Liver (tissue), 9 donors: ENCODE measurements around the gene KRTAP17-1. TPM values are rescaled to one million over a fixed set of nuclear protein-coding genes. Genes with fewer than 3 reads are reported as not detected.
A peak's percentile ranks its signal among the peaks of the same experiment; 100 is the strongest.

ENCODE experiments used
- DNase-seq: peaks from one replicate; pipeline ENCODE4 v3.0.0-alpha.2; 2017; ENCODE audit warnings: low spot score
- H3K27ac ChIP-seq, 2 donors: one replicate each; pipeline ENCODE4 v1.7.0; 2013; ENCODE audit warnings: inconsistent platforms in 2 of 2, low read length in 2 of 2, control low read depth in 1 of 2, low read depth in 1 of 2, mild to moderate bottlenecking in 1 of 2
- H3K27me3 ChIP-seq, 4 donors: one replicate each; pipeline versions ENCODE4 v1.6.1 to v1.7.0; 2013; ENCODE audit warnings: low read length in 3 of 4, inconsistent platforms in 1 of 4, mild to moderate bottlenecking in 1 of 4, moderate library complexity in 1 of 4; ENCODE audit not compliant: control insufficient read depth in 4 of 4, insufficient read depth in 4 of 4
- H3K36me3 ChIP-seq, 4 donors: one replicate each; pipeline versions ENCODE4 v1.6.1 to v1.7.0; 2013; ENCODE audit warnings: low read length in 3 of 4, mild to moderate bottlenecking in 3 of 4, low read depth in 1 of 4, moderate library complexity in 1 of 4; ENCODE audit not compliant: control insufficient read depth in 4 of 4, insufficient read depth in 3 of 4
- H3K4me1 ChIP-seq, 4 donors: one replicate each; pipeline versions ENCODE4 v1.6.1 to v1.7.0; 2013; ENCODE audit warnings: low read length in 3 of 4, mild to moderate bottlenecking in 3 of 4, moderate library complexity in 1 of 4; ENCODE audit not compliant: control insufficient read depth in 4 of 4, insufficient read depth in 4 of 4
- H3K4me3 ChIP-seq, 3 donors: one replicate each; pipeline versions ENCODE4 v1.6.1 to v1.7.0; 2013; ENCODE audit warnings: low read length in 3 of 3, control low read depth in 1 of 3, low read depth in 1 of 3, mild to moderate bottlenecking in 1 of 3
- H3K9ac ChIP-seq, 2 donors: one replicate each; pipeline ENCODE4 v1.7.0; 2013; ENCODE audit warnings: low read length in 2 of 2, mild to moderate bottlenecking in 2 of 2, moderate library complexity in 2 of 2, control low read depth in 1 of 2, low read depth in 1 of 2
- H3K9me3 ChIP-seq, 4 donors: one replicate each; pipeline versions ENCODE4 v1.6.1 to v1.7.0; 2013; ENCODE audit warnings: low read length in 3 of 4; ENCODE audit not compliant: control insufficient read depth in 4 of 4
- CTCF ChIP-seq: fragments of 150-350 bp; IDR thresholded peaks from 2 replicates; pipeline ENCODE4 v1.5.1; 2017; ENCODE audit warnings: improper control_type of control experiment, low read depth, low read length; ENCODE audit not compliant: missing input control
- FOXA2 ChIP-seq: IDR thresholded peaks from 2 replicates; pipeline ENCODE4 v1.6.1; 2016; ENCODE audit warnings: antibody characterized with exemption
- HNF4G ChIP-seq: IDR thresholded peaks from 2 replicates; pipeline ENCODE4 v1.6.1; 2016; ENCODE audit warnings: antibody characterized with exemption
- MAX ChIP-seq: IDR thresholded peaks from 2 replicates; pipeline ENCODE4 v1.6.1; 2016; ENCODE audit warnings: antibody characterized with exemption
- RAD21 ChIP-seq, 2 donors: IDR thresholded peaks; 2 replicates each; pipeline ENCODE4 v1.6.1; 2016; ENCODE audit warnings: antibody characterized with exemption in 2 of 2, mild to moderate bottlenecking in 2 of 2
- REST ChIP-seq: IDR thresholded peaks from 2 replicates; pipeline ENCODE4 v1.6.1; 2016; ENCODE audit warnings: antibody characterized with exemption, mild to moderate bottlenecking
- TAF1 ChIP-seq: conservative IDR thresholded peaks from 2 replicates; pipeline ENCODE4 v1.6.1; 2016; ENCODE audit warnings: antibody characterized with exemption, mild to moderate bottlenecking
- YY1 ChIP-seq: IDR thresholded peaks from 2 replicates; pipeline ENCODE4 v1.6.1; 2016; ENCODE audit warnings: antibody characterized with exemption, mild to moderate bottlenecking
- WGBS: extraction: QIAGEN DNeasy Blood & Tissue Kit; methylation state at CpG from one replicate; pipeline ENCODE4 v1.1.7; 2013; 5-methylcytosine and 5-hydroxymethylcytosine counted together
- polyA plus RNA-seq, 2 donors: library from polyadenylated mRNA; stranded (reverse) in 1 of 2; unstranded in 1 of 2; fragments of 200-250 nt in 1 of 2; fragments of >200 nt in 1 of 2; fragmentation: Nextera tagmentation in 1 of 2; extraction: Ambion mirVana in 1 of 2; gene quantifications; one replicate each; pipeline versions ENCODE4 v1.2.1 to v1.2.3, GENCODE V29; 2013 to 2015
- total RNA-seq, 2 donors: library from RNA; depleted of rRNA; stranded (reverse); fragments of >200 nt; gene quantifications; one replicate each; pipeline ENCODE4 v1.2.3, GENCODE V29; 2014
- donor health status: healthy.
- donor health status: healthy.
- donor health status: healthy.
- donor health status: healthy.
- donor health status: healthy.

KRTAP17-1 gene
- total and polyA plus RNA-seq, 4 donors: not detected

- TF ChIP-seq REST: no peak
- TF ChIP-seq CTCF: no peak
- TF ChIP-seq HNF4G: no peak
- no peak for TF ChIP-seq TAF1
- no peak for TF ChIP-seq YY1
- TF ChIP-seq MAX: no peak
- no peak overlapping the region for H3K4me3 ChIP-seq
- no peak for DNase-seq
- WGBS: 90% methylated on average over 11 of the region's 11 CpGs
- no peaks in the 10 kb centered on the region for H3K36me3 ChIP-seq
- H3K27ac ChIP-seq: no peak overlapping the region
- H3K27me3 ChIP-seq: no peaks in the 10 kb centered on the region
- no peaks in the 10 kb centered on the region for H3K4me1 ChIP-seq
- no peak overlapping the region for H3K9ac ChIP-seq
- H3K9me3 ChIP-seq: peaks cover 0 to 5% (median under 1%) of the 10 kb centered on the region in 4 donors
These were observed 7.7 kb upstream of the KRTAP17-1 start for GRCh38 chr17:41322903-41323895.

GRCh38 chr17:41322094-41322902 lies 6.8 kb upstream of the KRTAP17-1 start:
- Histone ChIP-seq H3K36me3 (no peaks in the 10 kb centered on the region), H3K4me3 (no peak overlapping the region), H3K9ac (no peak overlapping the region), H3K9me3 (peaks cover 0 to 5% (median under 1%) of the 10 kb centered on the region in 4 donors), H3K27me3 (no peaks in the 10 kb centered on the region), H3K27ac (no peak overlapping the region), H3K4me1 (no peaks in the 10 kb centered on the region)
- TF ChIP-seq HNF4G (no peak), CTCF (peak; percentile 71), FOXA2 (no peak), RAD21 (IDR thresholded peaks at IDR 0.05) (peak; percentile 70 to 74)
- no peak for DNase-seq
- 32% methylated on average over 5 of the region's 5 CpGs for WGBS
